ENCODE measurements around the gene MRPS15. TPM values are rescaled to one million over a fixed set of nuclear protein-coding genes. Genes with fewer than 3 reads are reported as not detected.

Gene MRPS15
- total RNA-seq, 1 donor: 56.2 TPM

GRCh38 chr1:36442337-36442736 lies 21.8 kb downstream of the MRPS15 start:
- H3K4me3 ChIP-seq (ENCODE audit: low read depth, low read length): no peak overlapping the region
- DNase-seq (ENCODE audit: low read depth): no peak
- TF ChIP-seq, protein P1, sequence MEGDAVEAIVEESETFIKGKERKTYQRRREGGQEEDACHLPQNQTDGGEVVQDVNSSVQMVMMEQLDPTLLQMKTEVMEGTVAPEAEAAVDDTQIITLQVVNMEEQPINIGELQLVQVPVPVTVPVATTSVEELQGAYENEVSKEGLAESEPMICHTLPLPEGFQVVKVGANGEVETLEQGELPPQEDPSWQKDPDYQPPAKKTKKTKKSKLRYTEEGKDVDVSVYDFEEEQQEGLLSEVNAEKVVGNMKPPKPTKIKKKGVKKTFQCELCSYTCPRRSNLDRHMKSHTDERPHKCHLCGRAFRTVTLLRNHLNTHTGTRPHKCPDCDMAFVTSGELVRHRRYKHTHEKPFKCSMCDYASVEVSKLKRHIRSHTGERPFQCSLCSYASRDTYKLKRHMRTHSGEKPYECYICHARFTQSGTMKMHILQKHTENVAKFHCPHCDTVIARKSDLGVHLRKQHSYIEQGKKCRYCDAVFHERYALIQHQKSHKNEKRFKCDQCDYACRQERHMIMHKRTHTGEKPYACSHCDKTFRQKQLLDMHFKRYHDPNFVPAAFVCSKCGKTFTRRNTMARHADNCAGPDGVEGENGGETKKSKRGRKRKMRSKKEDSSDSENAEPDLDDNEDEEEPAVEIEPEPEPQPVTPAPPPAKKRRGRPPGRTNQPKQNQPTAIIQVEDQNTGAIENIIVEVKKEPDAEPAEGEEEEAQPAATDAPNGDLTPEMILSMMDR (IDR thresholded peaks at IDR 0.05; ENCODE audit: insufficient read depth, low read length): no peak

- no peak overlapping the region for H3K4me3 ChIP-seq (ENCODE audit: low read depth, low read length)
- no peak for DNase-seq (ENCODE audit: low read depth)
- TF ChIP-seq, protein P1 (IDR thresholded peaks at IDR 0.05; ENCODE audit: insufficient read depth, low read length): no peak
These were observed 23.5 kb downstream of the MRPS15 start for GRCh38 chr1:36440646-36441045.

DNA sequence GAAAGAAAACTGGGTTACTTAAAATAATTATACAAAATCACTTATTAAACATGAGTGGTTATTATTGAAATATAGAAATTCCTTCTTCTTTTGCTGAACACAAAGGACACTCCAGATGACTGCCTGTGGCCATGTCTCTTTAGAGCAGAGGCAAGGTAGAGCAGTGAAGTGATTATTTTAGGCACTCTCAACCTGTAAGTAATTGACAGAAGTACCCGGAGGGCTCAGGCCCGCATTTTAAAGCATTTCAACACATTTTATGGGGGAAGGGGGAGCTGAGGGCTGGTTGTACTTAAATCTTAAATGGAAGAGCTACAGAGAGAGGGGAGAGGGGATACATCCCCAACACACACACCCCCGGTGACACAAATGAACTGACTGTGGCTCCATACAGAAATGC lies 24.1 kb downstream of the MRPS15 start:
- TF ChIP-seq, protein P1 (IDR thresholded peaks at IDR 0.05; ENCODE audit: insufficient read depth, low read length): no peak
- no peak overlapping the region for H3K4me3 ChIP-seq (ENCODE audit: low read depth, low read length)
- no peak for DNase-seq (ENCODE audit: low read depth)

- TF ChIP-seq, protein P1 (IDR thresholded peaks at IDR 0.05; ENCODE audit: insufficient read depth, low read length): no peak
- no peak overlapping the region for H3K4me3 ChIP-seq (ENCODE audit: low read depth, low read length)
- no peak for DNase-seq (ENCODE audit: low read depth)
These were observed 25.5 kb downstream of the MRPS15 start for GRCh38 chr1:36438715-36439114.

DNA sequence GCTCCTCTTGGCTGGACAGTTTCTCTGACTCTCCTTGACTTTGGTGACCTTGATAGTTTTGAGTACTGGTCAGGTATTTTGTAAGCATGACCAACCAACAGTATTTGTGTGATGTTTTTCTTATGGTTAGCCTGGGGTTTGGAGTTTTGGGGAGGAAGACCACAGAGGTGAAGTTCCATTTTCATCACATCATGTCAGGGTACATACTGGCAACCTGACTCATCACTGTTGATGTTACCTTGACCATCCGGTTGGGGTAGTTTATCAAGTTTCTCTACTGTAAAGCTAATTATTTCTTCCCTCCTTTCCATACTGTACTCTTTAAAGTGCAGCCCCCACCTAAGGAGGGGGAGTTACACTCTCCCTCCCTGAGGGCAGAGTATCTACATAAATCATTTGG lies 27.4 kb downstream of the MRPS15 start:
- TF ChIP-seq, protein P1 (IDR thresholded peaks at IDR 0.05; ENCODE audit: insufficient read depth, low read length): no peak
- no peak for DNase-seq (ENCODE audit: low read depth)
- H3K4me3 ChIP-seq (ENCODE audit: low read depth, low read length): no peak overlapping the region

GRCh38 chr1:36433102-36433501 lies 31.1 kb downstream of the MRPS15 start:
- no peak for DNase-seq (ENCODE audit: low read depth)
- TF ChIP-seq, protein P1 (IDR thresholded peaks at IDR 0.05; ENCODE audit: insufficient read depth, low read length): no peak
- H3K4me3 ChIP-seq (ENCODE audit: low read depth, low read length): no peak overlapping the region

DNA sequence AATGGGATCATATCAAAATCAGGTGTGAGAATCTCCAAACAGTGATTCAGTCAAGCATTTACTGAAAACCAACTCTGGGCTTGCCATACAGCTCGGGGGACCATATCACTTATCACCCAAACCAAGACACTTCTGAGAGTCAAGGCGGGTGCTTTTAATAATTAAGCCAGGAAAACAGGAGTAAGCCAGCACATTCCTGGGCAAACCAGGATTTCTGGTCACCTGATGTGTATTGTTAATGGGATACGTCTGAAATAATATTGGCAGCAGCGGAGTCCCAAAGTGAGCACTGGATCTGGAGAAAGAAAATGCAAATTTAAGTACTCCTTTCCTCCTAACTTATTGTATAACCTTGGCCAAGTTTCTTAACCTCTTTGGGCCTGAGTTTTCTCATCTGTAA lies 31.6 kb downstream of the MRPS15 start:
- no peak overlapping the region for H3K4me3 ChIP-seq (ENCODE audit: low read depth, low read length)
- no peak for DNase-seq (ENCODE audit: low read depth)
- TF ChIP-seq, protein P1 (IDR thresholded peaks at IDR 0.05; ENCODE audit: insufficient read depth, low read length): no peak

All from fibroblast of the aortic adventitia (primary cell).